Panc1 (cell line): Measurements from ENCODE around the gene FBXL17. TPM values are rescaled to one million over a fixed set of nuclear protein-coding genes. Genes with fewer than 3 reads are reported as not detected.

ENCODE experiments used
- ATAC-seq: fragments of 200-7000 bp; cut with Tn5 transposase; 2 replicates; pipeline ENCODE4 v1.9.1; 2020; ENCODE audit warnings: mild to moderate bottlenecking, moderate library complexity
- BruUV-seq: library from RNA; stranded (reverse); fragments of 400-500 nt; replicated peaks from 2 replicates; lab custom pipeline; 2021; lab: Mats Ljungman, UMichigan
- CTCF ChIA-PET: fragments of 300-600 bp; sonication (Branson Sonifier 250); formaldehyde crosslinking; loops from one replicate; lab custom pipeline; 2022; ENCODE audit warnings: antibody characterized with exemption; lab: Charles Lee
- POLR2A ChIA-PET: fragments of 300-600 bp; sonication (Branson Sonifier 250); formaldehyde crosslinking; loops from one replicate; lab custom pipeline; 2022; ENCODE audit warnings: antibody characterized with exemption; lab: Charles Lee
- DNase-seq: peaks from one replicate; pipeline ENCODE4 v3.0.0-alpha.2; 2010; ENCODE audit warnings: low read depth, low spot score
- H3K27ac ChIP-seq: 2 replicates; pipeline ENCODE4 v1.5.1; 2011; ENCODE audit warnings: mild to moderate bottlenecking, low read length, inconsistent platforms
- H3K27me3 ChIP-seq: fragments of 200-500 bp; sonication (Bioruptor generic); 2 replicates; pipeline ENCODE4 v1.6.0; 2014; ENCODE audit warnings: low read length, inconsistent platforms; ENCODE audit not compliant: control insufficient read depth, insufficient read depth
- H3K36me3 ChIP-seq: fragments of 200-500 bp; sonication (Bioruptor generic); 2 replicates; pipeline ENCODE4 v1.5.1; 2014; ENCODE audit warnings: inconsistent platforms, mild to moderate bottlenecking, low read length, moderate library complexity; ENCODE audit not compliant: control insufficient read depth, insufficient read depth
- H3K4me1 ChIP-seq: 2 replicates; pipeline ENCODE4 v1.5.1; 2011; ENCODE audit warnings: inconsistent platforms, mild to moderate bottlenecking, low read length, moderate library complexity; ENCODE audit not compliant: control insufficient read depth, insufficient read depth
- H3K4me3 ChIP-seq, 2 experiments: 2 replicates each; pipeline ENCODE4 v1.5.1; 2011 to 2012; ENCODE audit warnings: low read depth in 2 of 2, low read length in 2 of 2, mild to moderate bottlenecking in 2 of 2, inconsistent platforms in 1 of 2, moderate library complexity in 1 of 2
- H3K9me3 ChIP-seq: fragments of 200-500 bp; sonication (Bioruptor generic); 2 replicates; pipeline ENCODE4 v1.5.1; 2014; ENCODE audit warnings: low read depth, mild to moderate bottlenecking, inconsistent platforms, low read length, moderate library complexity; ENCODE audit not compliant: control insufficient read depth, insufficient read depth
- CTCF ChIP-seq: fragments of 450-650 bp; IDR thresholded peaks from 2 replicates; pipeline ENCODE4 v1.5.1; 2017; ENCODE audit warnings: mild to moderate bottlenecking
- POLR2AphosphoS5 ChIP-seq: IDR thresholded peaks from 2 replicates; pipeline ENCODE4 v1.6.1; 2012; ENCODE audit warnings: mild to moderate bottlenecking, low read depth, low read length, moderate library complexity
- SIN3A ChIP-seq: IDR thresholded peaks from 2 replicates; pipeline ENCODE4 v1.6.1; 2012; ENCODE audit warnings: low read depth, mild to moderate bottlenecking, low read length, moderate library complexity, borderline replicate concordance; ENCODE audit not compliant: insufficient read depth
- TCF7L2 ChIP-seq: IDR thresholded peaks from 2 replicates; pipeline ENCODE4 v1.6.1; 2011; ENCODE audit warnings: mild to moderate bottlenecking, low read depth, low read length, inconsistent platforms
- in situ Hi-C: cut with HindIII; loops from 2 replicates; pipeline ENCODE4 v1.10.0; 2016; ENCODE audit warnings: low sequenced_read_pairs, low pct_unique_long_range_greater_than_20kb
- intact Hi-C: fragments of 100-400 bp; cut with micrococcal nuclease; formaldehyde crosslinking; loops from one replicate; pipeline ENCODE4 v1.10.0; 2022; ENCODE audit not compliant: unreplicated experiment
- total RNA-seq: library from RNA; stranded (reverse); gene quantifications from one replicate; pipeline ENCODE4 v1.2.1, GENCODE V29; 2021; ENCODE audit not compliant: unreplicated experiment
- TF ChIP-seq, protein P1 (sequence below), 2 experiments: IDR thresholded peaks; 2 replicates each; pipeline ENCODE4 v1.6.1; 2011 to 2012; ENCODE audit warnings: low read depth in 2 of 2, control low read depth in 1 of 2, low read length in 1 of 2, mild to moderate bottlenecking in 1 of 2, moderate library complexity in 1 of 2; ENCODE audit not compliant: insufficient read depth in 1 of 2

FBXL17 gene
- total RNA-seq, 1 experiment from 2014 or later: 17.4 TPM

DNA sequence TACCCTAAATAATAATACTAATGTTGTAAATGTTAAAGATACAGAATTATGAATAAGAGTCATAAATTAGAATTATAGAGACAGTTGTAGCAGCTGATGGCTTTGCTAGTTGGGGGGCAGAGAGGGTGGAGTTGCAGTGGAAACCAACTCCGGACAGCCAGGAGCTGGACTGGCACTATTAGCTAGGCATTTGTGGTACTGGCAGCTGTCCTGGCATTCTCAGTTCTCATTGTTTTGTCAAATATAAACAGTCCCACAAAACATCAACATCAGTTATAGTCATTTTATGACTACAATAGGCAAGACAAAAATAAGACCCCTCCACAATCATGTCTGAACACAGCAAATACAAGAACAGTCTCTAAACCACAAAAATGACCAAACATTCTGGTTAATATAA is 2.8 kb upstream of the FBXL17 start:
- TF ChIP-seq POLR2AphosphoS5 (no peak), CTCF (no peak), SIN3A (no peak), TCF7L2 (no peak)
- TF ChIP-seq, protein P1, sequence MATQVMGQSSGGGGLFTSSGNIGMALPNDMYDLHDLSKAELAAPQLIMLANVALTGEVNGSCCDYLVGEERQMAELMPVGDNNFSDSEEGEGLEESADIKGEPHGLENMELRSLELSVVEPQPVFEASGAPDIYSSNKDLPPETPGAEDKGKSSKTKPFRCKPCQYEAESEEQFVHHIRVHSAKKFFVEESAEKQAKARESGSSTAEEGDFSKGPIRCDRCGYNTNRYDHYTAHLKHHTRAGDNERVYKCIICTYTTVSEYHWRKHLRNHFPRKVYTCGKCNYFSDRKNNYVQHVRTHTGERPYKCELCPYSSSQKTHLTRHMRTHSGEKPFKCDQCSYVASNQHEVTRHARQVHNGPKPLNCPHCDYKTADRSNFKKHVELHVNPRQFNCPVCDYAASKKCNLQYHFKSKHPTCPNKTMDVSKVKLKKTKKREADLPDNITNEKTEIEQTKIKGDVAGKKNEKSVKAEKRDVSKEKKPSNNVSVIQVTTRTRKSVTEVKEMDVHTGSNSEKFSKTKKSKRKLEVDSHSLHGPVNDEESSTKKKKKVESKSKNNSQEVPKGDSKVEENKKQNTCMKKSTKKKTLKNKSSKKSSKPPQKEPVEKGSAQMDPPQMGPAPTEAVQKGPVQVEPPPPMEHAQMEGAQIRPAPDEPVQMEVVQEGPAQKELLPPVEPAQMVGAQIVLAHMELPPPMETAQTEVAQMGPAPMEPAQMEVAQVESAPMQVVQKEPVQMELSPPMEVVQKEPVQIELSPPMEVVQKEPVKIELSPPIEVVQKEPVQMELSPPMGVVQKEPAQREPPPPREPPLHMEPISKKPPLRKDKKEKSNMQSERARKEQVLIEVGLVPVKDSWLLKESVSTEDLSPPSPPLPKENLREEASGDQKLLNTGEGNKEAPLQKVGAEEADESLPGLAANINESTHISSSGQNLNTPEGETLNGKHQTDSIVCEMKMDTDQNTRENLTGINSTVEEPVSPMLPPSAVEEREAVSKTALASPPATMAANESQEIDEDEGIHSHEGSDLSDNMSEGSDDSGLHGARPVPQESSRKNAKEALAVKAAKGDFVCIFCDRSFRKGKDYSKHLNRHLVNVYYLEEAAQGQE (IDR thresholded peaks at IDR 0.05; ENCODE audit: insufficient read depth in 1 of 2, low read depth in 2 of 2, low read length in 1 of 2): no peak

DNA sequence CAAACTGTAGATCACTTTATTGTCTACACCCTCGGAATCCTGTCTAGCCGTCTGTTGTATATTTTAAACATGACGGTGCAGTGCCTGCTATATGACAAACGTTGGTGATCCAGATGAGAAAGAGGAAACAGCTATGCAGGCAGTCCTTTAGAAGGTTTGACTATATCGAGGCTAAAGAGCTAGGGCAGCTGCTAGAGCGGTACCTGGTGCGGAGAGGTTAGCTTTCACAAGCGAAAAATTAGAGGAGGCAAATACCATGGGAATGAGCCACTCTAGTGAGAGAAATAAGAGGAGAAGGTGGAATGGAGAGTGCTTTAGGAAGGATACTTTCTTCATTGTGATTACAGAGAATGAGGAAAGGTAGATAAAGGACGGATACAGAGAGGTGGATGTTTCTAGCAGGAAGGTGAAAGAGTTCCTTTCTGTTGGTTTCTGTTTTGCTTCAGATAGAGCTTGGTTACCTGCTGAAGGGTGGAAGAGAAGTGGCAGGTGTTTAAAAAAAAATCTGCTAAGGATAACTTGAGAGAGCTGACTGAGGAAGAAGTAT is 959 bp upstream of the FBXL17 start:
- H3K4me3 ChIP-seq: peak overlapping the region; percentile 79 to 89
- H3K27ac ChIP-seq: peak overlapping the region; percentile 94
- H3K36me3 ChIP-seq: no peaks in the 10 kb centered on the region
- CTCF ChIA-PET: no interaction called here
- H3K27me3 ChIP-seq: no peaks in the 10 kb centered on the region
- TF ChIP-seq CTCF (no peak), TCF7L2 (no peak)
- TF ChIP-seq, protein P1 (IDR thresholded peaks at IDR 0.05; ENCODE audit: insufficient read depth in 1 of 2, low read depth in 2 of 2, low read length in 1 of 2): no peak
- H3K4me1 ChIP-seq: peaks cover 21% of the 10 kb centered on the region
- no peak for ATAC-seq
- DNase-seq: no peak
- intact Hi-C loops: no loop called here
- H3K9me3 ChIP-seq: no peaks in the 10 kb centered on the region
- POLR2A ChIA-PET: interaction anchor here (0.7 kb wide), 2 partner anchors 26 to 64 kb away, joined by 10 to 23 read pairs; no protein-coding TSS in a partner anchor
- BruUV-seq: no TSS peak
- in situ Hi-C loops: no loop called here

More for the DNA sequence above, 2.8 kb upstream of the FBXL17 start:
- ChIA-PET POLR2A (no interaction called here), CTCF (no interaction called here)
- in situ Hi-C loops: no loop called here
- H3K9me3 ChIP-seq: no peaks in the 10 kb centered on the region
- H3K27ac ChIP-seq: no peak overlapping the region
- no peak overlapping the region for H3K4me3 ChIP-seq
- DNase-seq (no peak), ATAC-seq (no peak)
- H3K4me1 ChIP-seq: peaks cover 11% of the 10 kb centered on the region; the same call in 1 of the 2 replicates
- no TSS peak for BruUV-seq
- intact Hi-C loops: no loop called here
- 0 out of 2 replicates have a peak, but pooled peaks cover 2% of the 10 kb centered on the region for H3K27me3 ChIP-seq
- no peaks in the 10 kb centered on the region for H3K36me3 ChIP-seq
